LoVo (cell line): ENCODE data around the gene TNNI3.
"Not testable (repeated sequence)": the region's sequence is repeated elsewhere in the genome, so short reads cannot be mapped to it uniquely, and the experiment has no call there.

Source experiments
- DNase-seq: peaks from one replicate; pipeline ENCODE4 v3.0.0-alpha.2; 2016; ENCODE audit warnings: low spot score

Gene TNNI3

DNA sequence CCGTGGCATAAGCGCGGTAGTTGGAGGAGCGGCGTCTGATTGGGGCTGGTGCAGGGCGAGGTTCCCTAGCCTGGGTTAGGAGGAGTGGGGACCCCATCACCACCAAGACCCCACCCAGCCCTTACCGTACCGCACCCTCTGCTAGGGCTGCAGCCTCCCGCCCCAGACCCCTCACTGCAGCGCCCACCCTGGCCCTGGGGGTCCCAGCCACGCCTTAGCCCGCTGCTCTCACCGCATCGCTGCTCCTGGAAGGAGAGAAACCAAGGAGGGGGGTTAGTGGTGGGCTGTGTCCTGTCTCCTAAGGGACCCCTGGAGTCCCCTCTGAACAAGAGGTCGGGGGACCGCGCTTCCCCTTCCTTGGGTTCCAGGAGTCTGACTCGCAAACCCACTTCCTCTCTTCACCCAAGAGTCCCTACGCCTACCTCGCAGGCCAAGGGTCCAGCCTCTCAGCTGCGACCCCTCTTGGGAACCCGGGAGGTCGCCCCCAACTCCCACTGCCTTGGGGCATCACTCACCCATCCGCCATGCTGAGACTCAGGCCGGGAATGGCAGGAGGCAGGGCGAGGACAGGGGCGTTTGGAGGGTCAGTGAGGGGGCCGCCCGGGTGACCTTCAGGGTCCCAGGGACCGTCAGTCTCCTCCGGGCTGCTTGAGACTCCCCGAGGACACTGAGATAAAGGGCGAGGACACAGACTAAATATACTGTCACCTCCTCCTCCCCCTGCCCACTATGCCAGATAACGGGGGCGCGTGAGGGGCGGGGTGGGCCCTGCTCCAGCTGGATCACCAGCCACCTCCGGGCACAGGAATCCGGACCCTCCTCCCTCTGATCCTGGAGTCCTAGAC, at the start of gene TNNI3:
Gene TNNI3, minus strand, starts transcription at position 669 of the 845 bp plus-strand sequence. Its CDS starts 143 bp downstream, at position 526.
- no peak for DNase-seq

DNA sequence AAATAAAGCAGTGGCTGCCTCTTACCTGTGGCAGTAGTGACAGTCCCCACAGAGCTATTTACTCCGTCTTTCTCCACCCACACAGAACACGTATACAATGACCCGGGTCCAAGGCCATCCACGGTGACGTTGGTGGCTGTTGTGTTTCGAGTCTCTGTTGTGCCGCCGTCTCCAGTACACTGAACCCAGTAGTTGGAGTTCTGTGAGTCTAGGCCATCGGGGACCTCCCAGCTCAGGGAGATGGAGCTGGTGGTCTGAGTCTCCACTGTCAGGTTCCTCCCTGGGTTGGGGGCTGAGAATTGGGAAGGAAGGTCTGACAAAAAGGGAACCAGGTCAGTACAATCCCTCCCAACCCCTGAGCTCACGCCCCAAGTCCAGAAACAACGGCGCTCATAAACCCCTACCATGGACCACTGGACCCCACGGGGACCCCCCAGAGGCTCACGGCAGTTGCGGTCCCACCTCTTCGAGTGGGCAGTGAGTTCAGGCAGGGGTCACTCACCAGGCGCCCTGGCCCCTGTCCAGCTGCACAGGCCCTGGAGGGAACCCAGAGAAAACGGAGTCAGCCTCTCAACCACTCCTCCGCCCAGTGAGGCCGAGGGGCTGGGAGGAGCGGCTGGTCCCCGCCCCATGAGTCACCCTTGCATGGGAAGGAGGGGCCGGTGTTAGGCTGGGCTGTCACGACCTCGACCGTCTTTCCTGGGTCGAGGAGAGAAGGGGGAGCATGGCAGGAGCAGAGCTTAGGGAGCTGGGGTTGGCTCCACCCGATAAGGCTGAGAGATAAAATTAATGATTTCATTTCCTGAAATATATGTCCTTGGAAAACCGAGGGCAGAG, 49.4 kb upstream of the TNNI3 start:
- peak; percentile 91 for DNase-seq

DNA sequence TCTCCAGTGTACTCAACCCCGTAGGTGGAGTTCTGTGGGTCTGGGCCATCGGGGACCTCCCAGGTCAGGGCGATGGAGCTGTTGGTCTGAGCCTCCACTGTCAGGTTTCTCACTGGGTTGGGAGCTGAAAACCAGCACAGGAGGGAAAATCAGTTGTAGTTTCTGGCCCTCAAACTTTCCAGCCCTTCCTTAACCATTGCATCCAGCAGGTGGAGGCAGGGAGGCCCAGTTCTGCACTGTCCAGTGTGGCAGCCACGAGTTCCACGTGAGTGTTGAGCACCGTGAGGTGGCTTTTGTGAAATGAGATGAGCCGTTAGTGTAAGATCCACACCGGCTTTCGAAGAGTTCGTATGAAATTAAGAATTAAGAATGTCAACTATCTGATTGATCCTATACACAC, 44.7 kb upstream of the TNNI3 start:
- not testable (repeated sequence) for DNase-seq

DNA sequence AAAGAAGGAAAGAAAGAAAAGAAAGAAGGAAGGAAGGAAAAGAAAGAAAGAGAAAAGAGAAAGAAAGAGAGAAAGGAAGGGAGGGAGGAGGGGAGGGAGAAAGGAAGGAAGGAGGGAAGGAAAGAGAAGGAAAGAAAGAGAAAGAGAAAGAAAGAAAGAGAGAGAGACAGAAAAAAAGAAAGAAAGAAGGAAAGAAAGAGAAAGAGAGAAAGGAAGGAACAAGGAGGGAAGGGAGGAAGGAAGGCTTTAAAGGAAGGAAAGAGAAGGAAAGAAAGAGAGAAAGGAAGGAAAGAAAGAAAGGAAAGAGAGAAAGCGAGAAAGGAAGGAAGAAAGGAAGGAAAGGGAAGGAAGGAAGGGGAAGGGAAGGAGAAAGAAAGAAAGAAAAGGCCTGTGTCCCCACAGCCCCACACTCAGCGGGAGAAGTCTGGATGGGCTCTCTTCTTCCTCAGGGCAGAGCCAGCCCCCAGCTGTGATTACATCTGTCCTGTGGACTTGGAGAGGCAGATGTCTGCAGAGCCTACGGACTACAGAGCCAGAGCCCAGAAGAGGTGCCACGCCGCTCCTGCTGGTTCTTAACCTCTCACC, 42.2 kb upstream of the TNNI3 start:
- DNase-seq = no peak

DNA sequence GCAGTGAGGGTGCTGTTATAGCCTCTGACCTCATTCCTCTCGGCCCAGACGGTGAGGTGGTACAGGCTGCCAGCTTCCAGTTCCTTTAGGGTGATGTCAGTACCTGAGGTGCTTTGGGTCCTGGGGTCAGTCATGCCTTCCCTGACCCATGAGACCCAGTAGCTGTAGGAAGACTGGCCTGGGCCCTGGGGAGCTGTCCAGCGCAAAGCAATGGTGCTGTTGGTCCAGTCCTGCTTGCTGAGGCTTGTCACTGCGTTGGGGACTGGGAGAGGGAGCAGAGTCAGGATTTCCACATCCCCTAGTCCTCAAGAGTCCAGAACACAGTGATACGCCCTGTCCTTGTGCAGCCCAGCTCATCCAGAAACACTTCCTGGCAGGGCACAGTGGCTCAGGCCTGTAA, 41.1 kb upstream of the TNNI3 start:
- no peak for DNase-seq

DNA sequence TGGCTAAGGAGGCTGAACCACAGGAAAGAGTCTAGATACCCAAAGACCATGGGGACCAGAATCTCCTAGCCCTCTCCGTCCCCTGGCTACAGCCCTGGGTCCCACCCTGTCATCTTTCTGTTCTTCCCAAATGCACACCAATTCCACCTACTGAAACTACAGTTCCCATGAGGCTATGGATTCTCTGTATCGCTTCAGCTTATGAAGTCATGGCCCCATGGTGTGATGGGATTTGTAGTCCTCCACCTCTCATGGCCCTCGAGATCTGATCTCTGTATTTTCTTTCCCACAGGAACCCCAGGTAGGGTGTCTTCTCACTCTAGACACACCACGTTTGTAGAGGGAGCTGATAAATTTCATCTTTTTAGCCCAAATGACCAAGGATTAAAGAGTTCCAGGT, 40.0 kb upstream of the TNNI3 start:
- DNase-seq = no peak

DNA sequence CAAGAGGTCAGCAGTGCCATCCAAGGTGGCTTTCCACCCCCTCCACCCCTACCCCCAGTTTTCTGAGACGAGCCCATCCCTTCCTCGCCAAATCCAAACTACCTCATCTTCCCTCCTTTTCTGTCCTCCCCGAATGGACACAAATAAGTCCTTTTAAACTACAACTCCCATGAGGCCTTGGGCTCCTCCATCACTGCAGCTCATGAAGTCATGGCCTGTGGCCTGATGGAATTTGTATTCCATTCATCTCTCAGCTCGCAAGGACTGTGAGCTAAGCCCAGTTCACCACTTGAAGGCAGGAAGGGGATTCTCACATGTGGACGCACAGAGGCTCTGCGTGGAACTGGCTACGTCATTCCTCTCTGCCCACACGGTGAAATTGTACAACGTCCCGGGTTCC, 39.3 kb upstream of the TNNI3 start:
- no peak for DNase-seq

DNA sequence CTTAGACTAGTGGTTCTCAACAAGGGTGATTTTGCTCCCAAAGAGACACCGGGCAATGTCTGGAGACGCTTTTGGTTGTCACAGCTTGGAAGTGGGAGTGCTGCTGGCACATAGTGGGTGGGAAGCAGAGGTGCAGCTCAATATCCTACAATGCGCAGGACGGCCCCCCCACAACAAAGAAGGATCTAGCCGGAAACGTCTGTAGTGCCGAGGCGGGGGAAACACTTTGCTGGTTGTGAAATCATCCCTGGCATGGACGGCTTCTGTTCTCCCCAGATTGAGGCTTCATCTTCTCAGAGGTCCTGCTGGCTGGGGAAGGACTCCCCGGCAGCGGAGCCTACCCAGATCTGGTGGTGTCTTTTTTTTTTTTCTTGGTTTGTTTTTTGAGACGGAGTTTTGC, 35.9 kb upstream of the TNNI3 start:
- no peak for DNase-seq

DNA sequence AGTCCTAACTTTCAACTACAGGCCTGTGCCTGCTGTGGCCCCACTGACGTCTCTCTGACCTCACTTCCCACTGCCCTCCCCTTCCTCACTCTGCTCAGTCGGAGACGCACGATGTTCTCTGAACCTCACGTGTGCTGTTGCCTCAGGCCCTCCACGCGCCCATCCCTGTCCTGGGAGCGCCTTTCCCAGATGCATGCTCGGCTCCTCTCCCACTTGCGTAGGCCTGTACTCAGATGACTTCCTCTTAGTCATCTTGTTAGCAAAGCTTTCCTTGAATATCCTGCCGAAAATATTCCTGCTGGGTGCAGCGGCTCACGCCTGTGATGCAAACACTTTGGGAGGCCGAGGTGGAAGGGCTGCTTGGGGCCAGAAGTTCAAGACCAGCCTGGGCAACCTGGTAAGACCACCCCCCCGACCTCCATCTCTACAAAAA, 31.9 kb upstream of the TNNI3 start:
- DNase-seq = no peak

DNA sequence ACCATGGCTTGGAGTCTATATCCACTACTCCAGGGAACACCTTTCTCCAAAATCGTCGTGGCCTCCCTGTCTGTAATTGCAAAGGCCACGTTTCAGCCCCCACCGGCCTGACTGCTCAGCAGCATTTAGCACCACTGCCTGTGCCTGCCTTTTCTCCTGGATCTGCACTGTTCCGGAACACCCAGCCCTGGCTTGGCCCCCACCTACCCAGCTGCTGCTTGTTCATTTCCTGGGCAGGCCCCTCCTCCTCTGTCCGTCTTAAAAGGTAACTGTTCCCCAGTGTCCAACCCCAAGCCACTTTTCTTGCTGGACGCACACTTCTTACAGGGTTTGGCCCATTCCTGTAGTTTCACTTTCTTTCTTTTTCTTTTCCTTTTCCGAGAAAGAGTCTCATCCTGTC, 31.1 kb upstream of the TNNI3 start:
- no peak for DNase-seq

DNA sequence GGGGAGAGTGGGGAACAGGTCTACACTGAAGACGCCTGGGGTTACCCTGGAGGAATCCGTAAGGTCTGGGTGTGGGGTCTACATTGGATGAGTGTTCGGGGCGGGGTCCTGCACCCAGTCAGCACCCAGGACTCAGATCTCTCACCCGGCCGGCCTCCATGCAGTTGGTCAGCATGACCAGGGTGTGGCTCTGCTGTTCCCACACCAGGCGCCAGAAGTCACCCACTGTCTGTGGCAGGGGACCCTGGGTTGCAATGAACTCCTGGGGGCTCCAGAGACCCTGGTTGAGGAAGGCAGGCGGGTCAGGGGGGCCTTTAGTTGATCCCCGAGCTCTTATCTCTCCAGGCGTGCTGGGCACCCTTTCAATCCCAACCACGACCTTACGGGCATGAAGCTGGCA, 28.5 kb upstream of the TNNI3 start:
- DNase-seq = no peak

DNA sequence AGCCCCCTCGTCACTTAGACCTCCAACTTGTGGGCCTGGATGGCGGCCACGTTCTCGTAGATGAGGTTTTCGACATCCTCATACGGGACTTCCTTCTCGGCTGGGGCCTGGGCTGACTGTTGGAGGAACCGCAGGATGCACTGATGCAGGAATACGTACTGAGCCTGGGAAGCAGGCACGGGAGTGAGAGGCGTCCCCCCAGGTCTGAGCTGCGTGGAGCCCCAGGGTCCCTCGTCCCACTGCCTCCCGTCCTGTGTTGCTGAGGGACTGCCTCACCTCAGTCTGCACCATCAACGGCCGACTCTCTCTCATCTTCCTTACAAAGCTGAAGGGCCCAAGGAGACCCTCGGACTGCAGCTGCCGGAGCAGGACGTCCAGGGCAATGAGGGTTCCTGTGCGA, 24.2 kb upstream of the TNNI3 start:
- DNase-seq = no peak

DNA sequence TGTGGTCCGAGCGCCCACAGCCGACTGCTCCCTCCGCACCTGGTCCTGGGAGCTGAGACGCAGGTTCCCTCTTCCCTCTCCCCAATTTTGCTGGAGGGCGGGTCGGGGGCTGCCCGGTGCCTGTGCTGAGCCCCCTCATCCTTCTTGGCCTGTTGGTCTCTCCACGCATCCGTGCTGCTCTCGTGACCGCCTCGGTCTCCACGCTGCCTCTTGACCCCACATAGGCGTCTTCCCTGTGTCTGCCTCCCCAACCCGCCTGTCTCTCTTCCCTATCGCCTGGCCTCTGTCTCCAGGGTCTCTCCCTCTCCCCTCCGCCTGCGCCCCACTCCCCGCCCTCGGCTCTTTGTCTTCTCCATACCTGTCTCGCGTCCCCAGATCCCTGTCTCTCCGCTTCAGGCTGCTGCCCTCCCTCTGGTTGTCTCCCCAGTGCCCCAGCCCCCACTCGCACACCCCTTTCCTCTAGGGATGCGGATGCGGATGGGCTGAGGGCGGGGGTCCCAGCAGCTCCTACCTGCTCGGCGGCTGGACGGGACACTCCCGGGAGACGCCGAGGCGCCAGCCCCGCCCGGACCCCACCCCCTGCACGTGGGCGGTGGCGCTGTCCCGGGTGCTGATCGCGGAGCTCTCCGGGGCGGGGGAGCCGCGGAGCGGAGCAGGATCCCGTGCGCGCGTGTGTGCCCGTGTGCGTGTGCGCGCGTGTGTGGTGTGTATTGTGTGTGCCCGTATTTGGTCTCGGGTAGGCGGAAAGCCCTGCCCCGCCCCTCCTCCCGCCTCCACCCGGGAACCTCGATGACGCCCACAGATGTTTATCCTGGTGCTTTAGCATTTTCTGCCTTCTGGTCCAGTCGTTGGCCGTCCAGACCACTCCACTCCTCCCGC, 22.3 kb upstream of the TNNI3 start, which contains the start of gene SYT5:
Gene SYT5, minus strand, starts transcription at position 684 of the 879 bp plus-strand sequence. CDS start 1,248 bp downstream, outside the sequence.
- DNase-seq = no peak

DNA sequence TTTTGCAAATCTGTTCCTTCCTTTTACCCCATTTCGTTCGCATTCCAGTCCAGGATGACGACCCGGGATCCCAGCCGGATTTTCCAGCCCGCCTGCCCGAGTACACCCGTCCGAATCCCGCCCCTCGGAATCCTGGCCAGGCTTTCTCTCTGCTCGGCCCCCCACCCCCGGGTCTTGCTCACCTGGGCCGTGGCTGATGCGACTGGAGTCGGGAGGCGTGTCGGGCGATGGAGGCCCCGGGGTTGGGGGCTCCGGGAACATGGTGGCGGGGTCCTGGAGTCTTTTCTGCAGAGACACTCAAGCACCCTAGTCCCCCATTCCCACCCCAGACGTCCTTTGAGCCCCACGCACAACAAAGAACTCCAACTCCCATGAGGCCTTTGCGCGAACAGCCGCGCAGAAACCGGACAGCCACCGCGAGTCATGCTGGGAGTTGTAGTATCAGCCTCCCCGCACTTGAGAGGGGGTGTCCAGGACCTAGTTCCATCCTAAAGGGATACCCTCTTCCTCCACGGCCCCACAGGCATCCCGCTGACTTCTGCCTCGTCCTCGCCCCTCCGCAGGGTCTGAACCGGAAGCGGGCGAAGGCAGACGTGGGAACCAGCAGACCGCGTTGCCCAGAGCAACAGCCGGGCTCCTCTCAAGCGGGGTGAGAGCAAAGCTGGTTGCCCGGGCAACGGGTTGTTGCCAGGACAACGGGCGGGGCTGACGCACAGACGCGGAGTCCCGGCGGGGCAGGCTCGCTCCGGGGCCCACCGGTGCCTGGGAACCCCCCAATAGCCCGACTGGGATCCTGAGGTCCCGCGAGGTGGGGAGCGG, 21.5 kb upstream of the TNNI3 start:
- DNase-seq = no peak

DNA sequence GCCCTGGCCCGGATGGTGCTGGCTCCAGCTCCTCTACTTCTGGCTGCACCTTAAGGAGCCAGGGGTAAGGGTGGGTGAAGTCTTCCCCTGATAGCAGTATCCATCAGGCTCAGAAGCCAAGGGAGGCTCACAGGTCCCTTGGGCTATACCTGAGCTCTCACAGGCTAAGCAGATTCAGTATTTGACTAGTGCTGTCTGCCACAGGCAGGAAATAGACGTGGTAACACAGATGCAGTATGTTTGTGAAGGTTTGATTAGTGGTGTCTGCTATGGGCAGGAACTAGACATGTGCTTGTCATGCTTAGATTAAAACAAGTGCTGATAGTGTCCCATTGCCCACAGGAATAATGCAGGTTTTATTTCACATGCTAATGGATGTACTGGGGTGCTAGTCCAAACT, 18.5 kb upstream of the TNNI3 start:
- DNase-seq = no peak

DNA sequence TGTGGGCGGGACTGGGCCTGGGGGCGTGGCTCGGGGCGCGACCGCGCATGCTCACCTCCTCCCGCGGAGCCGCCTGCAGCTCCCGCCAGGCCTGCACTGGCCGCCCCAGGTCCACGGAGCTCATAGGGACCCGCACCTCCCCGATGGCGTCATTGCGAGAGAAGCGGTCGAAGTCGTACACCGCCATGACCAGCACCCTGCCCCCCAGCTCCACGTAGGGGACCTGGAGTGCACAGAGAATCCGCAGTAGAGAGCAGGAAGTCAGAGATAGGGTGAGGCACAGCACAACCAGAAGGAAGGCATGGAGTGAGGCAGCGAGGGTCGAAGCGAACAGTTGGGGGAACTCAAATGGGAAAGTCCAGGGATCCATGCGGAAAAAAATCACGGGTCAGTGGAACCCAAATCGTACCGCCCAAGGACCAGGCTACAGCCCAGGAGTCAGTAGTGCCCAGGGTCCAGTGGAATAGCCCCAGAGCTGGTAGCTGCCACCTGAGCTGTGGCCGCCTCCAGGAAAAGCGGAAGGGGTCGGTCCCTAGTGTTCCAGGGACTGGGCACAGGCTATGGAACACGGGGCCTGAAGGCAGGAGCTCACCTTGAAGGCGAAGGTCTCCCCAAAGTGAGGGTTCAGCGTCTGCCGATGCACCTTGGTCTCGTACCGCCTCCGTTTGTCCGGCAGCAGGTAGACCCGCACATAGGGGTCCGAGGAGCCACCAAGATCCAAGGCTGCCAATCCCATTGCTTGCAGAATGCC, 17.8 kb upstream of the TNNI3 start:
- DNase-seq = no peak

DNA sequence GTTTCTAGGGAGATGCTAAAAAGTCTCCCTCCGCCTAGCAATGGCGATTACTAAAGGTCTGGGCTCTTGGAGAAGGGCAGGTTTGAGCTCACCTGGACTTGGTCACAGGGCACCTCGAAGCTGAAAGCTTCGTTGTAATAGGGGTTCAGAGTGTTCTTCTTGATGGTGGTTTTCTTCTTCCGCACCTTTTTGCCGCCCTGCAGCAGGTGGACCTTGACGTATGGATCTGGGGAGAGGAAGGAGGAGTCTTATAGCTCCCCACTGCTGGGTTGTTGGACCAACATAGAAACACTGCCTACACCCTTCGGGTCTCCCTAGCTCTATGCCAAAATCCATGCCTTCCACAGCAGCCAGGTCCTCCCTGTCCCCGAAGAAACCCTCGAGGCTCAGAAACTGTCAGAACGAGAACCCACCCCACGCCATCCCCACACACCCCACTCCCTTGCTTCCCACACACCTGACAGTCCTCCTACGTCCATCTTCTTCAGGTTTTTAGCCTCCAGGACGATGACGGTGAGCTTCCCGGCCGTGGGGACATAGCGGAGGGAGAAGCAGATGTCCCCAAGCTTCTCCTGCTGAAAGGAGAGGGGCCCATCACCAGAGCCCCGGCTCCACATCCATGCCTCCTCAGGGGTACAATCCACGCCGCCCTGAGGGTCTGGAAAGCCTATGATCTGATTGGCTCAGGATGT, 17.0 kb upstream of the TNNI3 start:
- DNase-seq = no peak

DNA sequence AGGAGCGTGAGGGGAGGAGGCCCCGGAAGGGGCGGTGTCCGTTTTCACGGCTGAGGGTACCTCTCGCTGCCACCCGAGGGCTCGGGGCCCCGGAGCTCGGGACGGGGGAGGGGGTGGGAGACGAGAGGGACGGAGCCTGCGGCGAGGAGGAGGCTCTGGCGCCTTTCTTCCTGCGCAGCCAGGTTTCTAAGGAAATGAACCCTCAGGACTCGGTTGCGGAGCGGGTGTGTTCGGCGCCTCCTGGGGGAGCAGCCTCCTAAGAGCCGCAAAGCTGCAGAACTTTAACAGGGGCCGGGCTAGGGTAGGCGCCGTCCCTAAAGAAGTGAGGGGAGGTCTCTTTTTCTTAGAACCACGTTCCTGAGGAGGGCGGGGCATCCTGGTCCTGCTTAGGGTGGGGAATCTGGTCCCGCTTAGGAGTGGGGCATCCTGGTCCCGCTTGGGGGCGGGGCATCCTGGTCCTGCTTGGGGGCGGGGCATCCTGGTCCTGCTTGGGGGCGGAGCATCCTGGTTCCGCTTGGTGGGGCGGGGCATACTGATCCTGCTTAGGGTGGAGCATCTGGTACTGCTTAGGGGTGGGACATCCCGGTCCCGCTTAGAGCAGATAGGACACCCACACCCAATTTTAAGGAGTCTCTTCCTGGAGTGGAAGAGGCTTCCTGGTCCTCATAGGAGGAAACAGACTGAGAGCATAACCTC, 16.3 kb upstream of the TNNI3 start:
- no peak for DNase-seq

DNA sequence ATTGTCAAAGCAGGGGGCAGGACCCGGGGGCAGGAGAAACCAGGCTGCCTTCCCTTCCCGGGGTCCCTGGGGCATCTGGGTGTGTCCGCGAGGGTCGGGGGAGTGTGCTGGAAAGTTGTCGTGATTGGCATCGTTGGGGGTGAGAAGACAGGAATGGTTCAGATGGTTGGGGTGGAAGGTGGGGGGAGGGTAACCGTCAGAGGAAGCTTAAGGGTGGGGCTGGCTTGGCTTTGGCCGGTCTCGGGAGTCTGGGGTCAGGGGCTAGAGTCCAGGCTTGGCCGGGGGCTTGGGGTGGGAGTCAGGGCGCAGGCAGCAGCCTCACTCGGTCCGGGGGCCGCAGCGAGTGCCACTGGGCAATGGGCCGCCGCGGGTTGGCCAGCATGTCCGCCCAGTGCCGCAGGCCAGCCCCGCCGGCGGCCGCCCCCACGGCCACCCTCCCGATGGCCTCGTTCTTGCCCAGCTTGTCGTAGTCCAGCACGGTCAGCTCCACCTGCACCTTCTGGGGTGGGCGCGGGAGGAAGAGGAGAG, 15.7 kb upstream of the TNNI3 start:
- DNase-seq = no peak
